ENCODE results near the gene TRPC6. TPM values are rescaled to one million over a fixed set of nuclear protein-coding genes. Genes with fewer than 3 reads are reported as not detected.

TRPC6 gene
- total RNA-seq, 2 experiments from 2014 or later = not detected

DNA sequence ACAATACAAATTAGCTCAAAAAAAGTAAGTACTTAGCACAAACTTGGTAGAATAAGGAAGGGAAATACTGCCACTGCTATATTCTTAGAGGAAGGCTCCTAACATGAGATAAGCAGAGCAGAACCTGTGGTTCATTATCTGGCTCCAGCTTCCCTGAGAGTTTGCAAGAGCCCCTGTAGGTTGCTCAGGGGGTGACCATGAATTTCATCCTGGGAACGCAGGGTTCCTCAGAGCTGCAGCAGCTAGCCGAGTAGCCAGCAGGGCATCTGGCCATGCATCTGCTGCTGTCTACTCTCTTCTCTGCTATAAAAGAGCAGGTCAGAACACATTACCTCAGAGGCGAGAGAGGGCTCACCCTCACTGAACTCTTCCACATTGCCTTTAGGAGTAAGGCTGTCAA, 67.3 kb downstream of the TRPC6 start:
- Mint-ChIP-seq H3K36me3 (ENCODE audit: low read depth) (no peaks in the 10 kb centered on the region), H3K9me3 (peaks cover 3% of the 10 kb centered on the region), H3K4me1 (ENCODE audit: low read depth) (no peaks in the 10 kb centered on the region), H3K27ac (no peak overlapping the region), H3K27me3 (no peaks in the 10 kb centered on the region), H3K4me3 (no peak overlapping the region)
- ATAC-seq (ENCODE audit: poor library complexity) (no peak), DNase-seq (no peak)
- TF ChIP-seq, protein P1, sequence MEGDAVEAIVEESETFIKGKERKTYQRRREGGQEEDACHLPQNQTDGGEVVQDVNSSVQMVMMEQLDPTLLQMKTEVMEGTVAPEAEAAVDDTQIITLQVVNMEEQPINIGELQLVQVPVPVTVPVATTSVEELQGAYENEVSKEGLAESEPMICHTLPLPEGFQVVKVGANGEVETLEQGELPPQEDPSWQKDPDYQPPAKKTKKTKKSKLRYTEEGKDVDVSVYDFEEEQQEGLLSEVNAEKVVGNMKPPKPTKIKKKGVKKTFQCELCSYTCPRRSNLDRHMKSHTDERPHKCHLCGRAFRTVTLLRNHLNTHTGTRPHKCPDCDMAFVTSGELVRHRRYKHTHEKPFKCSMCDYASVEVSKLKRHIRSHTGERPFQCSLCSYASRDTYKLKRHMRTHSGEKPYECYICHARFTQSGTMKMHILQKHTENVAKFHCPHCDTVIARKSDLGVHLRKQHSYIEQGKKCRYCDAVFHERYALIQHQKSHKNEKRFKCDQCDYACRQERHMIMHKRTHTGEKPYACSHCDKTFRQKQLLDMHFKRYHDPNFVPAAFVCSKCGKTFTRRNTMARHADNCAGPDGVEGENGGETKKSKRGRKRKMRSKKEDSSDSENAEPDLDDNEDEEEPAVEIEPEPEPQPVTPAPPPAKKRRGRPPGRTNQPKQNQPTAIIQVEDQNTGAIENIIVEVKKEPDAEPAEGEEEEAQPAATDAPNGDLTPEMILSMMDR (IDR thresholded peaks at IDR 0.05) = no peak
- no peaks in the 10 kb centered on the region for H3K4me1 ChIP-seq (ENCODE audit: insufficient read depth, low read length)
- no peaks in the 10 kb centered on the region for H3K27me3 ChIP-seq (ENCODE audit: control insufficient read depth in 1 of 2, insufficient read depth in 2 of 2, low read length in 2 of 2)
- H3K9me3 ChIP-seq (ENCODE audit: control insufficient read depth in 1 of 2, insufficient read depth in 1 of 2, low read length in 2 of 2) = peaks cover 0 to 7% of the 10 kb centered on the region in 2 experiments
- H3K4me3 ChIP-seq (ENCODE audit: low read length) = no peak overlapping the region
- CTCF ChIA-PET = no interaction called here
- no peak overlapping the region for H3K27ac ChIP-seq (ENCODE audit: low read depth in 1 of 2, low read length in 2 of 2)
- H3K36me3 ChIP-seq (ENCODE audit: insufficient read depth, low read length) = no peaks in the 10 kb centered on the region
- POLR2A ChIA-PET = no interaction called here
- intact Hi-C loops (cut with DNase I, micrococcal nuclease) = no loop called here

DNA sequence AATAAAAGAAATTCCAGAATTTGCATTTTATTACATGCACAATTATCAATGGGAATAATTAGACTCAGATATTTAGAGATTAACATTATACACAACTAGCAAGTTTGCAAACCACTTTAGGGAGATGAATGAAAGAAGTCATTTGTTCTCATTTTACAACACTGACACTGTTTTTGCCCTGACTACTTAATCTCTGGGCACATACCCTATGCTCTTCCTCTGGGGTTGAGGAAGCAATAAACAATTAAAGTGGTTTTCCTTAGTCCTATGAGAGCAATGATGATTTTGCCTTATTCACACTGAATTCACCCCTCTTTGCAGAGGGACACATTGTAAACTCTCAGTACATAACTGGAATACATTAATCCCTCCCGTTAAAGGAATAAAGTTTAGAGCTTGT, 72.7 kb downstream of the TRPC6 start:
- Histone ChIP-seq H3K9me3 (ENCODE audit: control insufficient read depth in 1 of 2, insufficient read depth in 1 of 2, low read length in 2 of 2) (no peaks in the 10 kb centered on the region), H3K4me3 (ENCODE audit: low read length) (no peak overlapping the region), H3K36me3 (ENCODE audit: insufficient read depth, low read length) (no peaks in the 10 kb centered on the region), H3K4me1 (ENCODE audit: insufficient read depth, low read length) (no peaks in the 10 kb centered on the region), H3K27ac (ENCODE audit: low read depth in 1 of 2, low read length in 2 of 2) (no peak overlapping the region), H3K27me3 (ENCODE audit: control insufficient read depth in 1 of 2, insufficient read depth in 2 of 2, low read length in 2 of 2) (no peaks in the 10 kb centered on the region)
- no peak overlapping the region for H3K27ac Mint-ChIP-seq
- peaks cover 5% of the 10 kb centered on the region for H3K9me3 Mint-ChIP-seq
- intact Hi-C loops (cut with DNase I, micrococcal nuclease) = no loop called here
- no peak for ATAC-seq (ENCODE audit: poor library complexity)
- TF ChIP-seq, protein P1 (IDR thresholded peaks at IDR 0.05) = no peak
- no peak overlapping the region for H3K4me3 Mint-ChIP-seq
- POLR2A ChIA-PET = no interaction called here
- no peak for DNase-seq
- H3K4me1 Mint-ChIP-seq (ENCODE audit: low read depth) = no peaks in the 10 kb centered on the region
- no peaks in the 10 kb centered on the region for H3K36me3 Mint-ChIP-seq (ENCODE audit: low read depth)
- CTCF ChIA-PET = no interaction called here
- H3K27me3 Mint-ChIP-seq = no peaks in the 10 kb centered on the region

DNA sequence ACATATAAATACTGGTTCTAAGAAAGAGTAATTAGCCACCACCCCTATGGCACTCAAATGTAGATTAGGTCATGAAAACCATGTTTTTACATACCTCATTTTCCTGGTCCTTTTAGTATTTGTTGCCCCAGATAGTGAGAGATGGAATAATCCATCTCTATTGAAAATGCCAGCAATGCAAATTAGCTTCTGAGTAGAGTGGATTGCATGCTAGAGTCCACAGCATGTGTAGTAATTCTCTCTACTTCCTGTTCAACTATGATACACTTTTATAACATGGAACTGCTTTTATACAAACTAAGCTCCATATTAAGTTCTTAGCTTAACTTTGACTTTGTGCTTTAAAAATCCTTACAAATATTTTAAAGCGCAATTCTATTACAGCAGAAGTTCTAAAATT, 73.2 kb downstream of the TRPC6 start:
- Mint-ChIP-seq H3K27me3 (no peaks in the 10 kb centered on the region), H3K36me3 (ENCODE audit: low read depth) (no peaks in the 10 kb centered on the region), H3K27ac (no peak overlapping the region), H3K4me1 (ENCODE audit: low read depth) (no peaks in the 10 kb centered on the region), H3K4me3 (no peak overlapping the region), H3K9me3 (peaks cover 5% of the 10 kb centered on the region)
- Histone ChIP-seq H3K27me3 (ENCODE audit: control insufficient read depth in 1 of 2, insufficient read depth in 2 of 2, low read length in 2 of 2) (no peaks in the 10 kb centered on the region), H3K4me1 (ENCODE audit: insufficient read depth, low read length) (no peaks in the 10 kb centered on the region), H3K27ac (ENCODE audit: low read depth in 1 of 2, low read length in 2 of 2) (no peak overlapping the region), H3K4me3 (ENCODE audit: low read length) (no peak overlapping the region), H3K36me3 (ENCODE audit: insufficient read depth, low read length) (no peaks in the 10 kb centered on the region), H3K9me3 (ENCODE audit: control insufficient read depth in 1 of 2, insufficient read depth in 1 of 2, low read length in 2 of 2) (no peaks in the 10 kb centered on the region)
- no peak for ATAC-seq (ENCODE audit: poor library complexity)
- TF ChIP-seq, protein P1 (IDR thresholded peaks at IDR 0.05) = no peak
- no peak for DNase-seq
- CTCF ChIA-PET = no interaction called here
- intact Hi-C loops (cut with DNase I, micrococcal nuclease) = no loop called here
- POLR2A ChIA-PET = no interaction called here
